Upper lobe of left lung (tissue), 4 donors: ENCODE results near the gene JAGN1.

Experiments
- POLR2A ChIP-seq, 4 donors: fragments of 450-650 bp; IDR thresholded peaks; one replicate each; pipeline ENCODE4 v1.5.1; 2016 to 2017; ENCODE audit warnings: antibody characterized with exemption in 4 of 4, mild to moderate bottlenecking in 2 of 4
- POLR2AphosphoS5 ChIP-seq, 2 donors: sonication (generic); formaldehyde crosslinking; IDR thresholded peaks; one replicate each; pipeline ENCODE4 v1.5.1; 2017; ENCODE audit warnings: antibody characterized with exemption in 2 of 2

DNA sequence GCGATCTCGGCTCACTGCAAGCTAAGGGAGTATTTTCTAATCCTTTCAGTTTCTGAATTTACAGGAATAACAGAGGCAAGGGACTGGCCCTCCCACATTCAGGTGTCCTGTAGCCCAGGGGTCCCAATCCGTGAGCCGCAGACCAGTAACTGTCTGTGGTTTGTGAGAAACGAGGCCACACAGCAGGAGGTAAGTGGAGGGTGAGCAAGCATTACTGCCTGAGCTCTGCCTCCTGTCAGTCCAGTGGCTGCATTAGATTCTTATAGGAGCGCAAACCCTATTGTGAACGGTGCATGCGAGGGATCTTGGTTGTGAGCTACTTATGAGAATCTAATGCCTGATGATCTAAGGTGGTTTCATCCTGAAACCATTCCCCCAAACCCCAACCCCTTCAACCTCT lies 21.5 kb downstream of the JAGN1 start:
- TF ChIP-seq POLR2A (IDR thresholded peaks at IDR 0.05) (no peak), POLR2AphosphoS5 (IDR thresholded peaks at IDR 0.05) (no peak)
